SKM-1 treated with dmso at 0.1 percent for 144 hours (cell line): ENCODE results near the gene SMPX.

Experiments used
- DNase-seq: peaks from one replicate; lab custom pipeline; 2025; ENCODE audit not compliant: unreplicated experiment; lab: John Stamatoyannopoulos, UW

Gene SMPX

DNA sequence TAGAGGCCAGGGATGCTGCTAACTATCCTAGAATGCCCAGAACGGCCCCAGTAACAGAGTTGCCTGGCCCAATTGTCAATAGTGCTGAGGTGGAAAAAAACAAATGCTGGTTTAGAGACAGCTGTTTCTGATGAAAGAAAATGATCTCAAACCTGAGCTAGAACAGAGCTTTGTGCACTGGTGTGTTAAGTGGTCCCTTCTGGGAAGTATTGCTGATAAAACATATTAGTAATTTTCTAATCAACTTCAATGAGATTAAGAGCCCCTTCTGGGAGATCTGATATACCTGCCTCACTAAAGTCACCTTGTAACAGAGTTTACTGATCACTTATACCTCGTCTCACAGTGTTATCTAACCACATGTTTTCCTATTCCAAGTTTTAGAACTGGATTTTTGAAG, 42.1 kb downstream of the SMPX start:
- no peak for DNase-seq

DNA sequence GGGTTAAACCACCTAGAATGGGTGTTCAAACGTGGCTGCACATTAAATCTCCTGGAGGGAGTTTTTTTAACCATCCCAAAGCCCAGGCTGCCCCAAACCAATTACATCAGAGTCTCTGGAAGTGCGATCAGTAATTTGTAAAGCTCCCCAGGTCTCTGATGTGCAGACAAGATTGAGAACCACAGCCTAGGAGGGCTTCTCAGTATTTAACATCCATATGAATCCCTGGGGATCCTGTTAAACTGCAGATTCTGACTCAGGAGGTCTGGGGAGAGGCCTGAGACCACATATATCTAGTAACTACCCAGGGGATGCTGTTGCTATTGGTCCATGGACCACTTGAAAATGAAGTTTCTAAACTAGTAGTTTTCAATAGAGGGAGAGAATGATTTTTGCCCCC, 42.6 kb downstream of the SMPX start:
- no peak for DNase-seq

DNA sequence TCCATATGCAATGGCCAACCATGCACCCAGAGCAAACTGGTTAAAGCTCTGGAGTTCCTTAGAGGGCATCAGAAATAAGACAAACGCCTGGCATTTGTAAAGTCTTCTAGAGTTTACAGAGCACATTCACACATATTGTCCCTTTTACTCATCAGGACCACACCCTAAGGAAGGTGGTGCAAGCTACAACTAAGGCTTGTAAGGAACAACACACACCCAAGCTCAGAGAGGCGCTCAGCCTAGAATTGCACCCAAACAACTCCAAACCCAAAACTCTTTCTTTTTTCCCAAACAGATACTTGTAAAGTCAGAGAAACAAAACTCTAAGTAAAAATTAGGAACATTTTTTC, 46.1 kb downstream of the SMPX start:
- no peak for DNase-seq

DNA sequence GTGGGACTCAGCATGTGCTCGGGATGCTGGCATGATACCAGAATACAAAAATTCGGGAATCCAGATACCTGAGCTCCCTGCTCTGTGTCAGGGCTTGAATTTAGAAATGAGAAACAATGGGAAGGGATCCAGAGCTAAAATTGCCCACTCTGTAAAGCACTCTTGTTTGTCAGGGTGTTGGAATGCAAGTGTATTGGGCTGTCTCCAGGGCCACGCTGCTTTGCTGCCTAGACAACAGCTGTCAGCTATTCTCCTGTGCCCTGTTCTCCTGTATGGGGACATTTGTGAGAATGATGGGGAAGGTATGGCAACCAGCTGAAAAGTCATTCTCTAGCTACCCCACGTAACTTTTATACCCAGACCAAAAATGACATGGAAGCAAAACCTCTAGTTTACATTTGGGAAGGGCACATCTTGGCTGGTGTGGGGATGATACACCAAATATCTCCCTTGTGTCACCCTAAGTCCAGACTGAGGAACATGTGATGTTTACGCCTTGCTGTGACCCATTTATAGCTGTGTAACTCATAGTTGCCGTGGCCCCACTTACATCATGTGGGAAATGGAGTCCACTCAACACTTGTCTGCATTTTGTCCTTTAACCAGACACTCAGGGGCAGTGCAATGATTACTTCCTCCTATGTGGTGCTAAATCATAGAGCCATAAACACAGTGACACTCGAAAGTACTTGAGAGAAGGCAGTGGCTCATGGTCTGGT, 46.6 kb downstream of the SMPX start:
- DNase-seq, result no peak

DNA sequence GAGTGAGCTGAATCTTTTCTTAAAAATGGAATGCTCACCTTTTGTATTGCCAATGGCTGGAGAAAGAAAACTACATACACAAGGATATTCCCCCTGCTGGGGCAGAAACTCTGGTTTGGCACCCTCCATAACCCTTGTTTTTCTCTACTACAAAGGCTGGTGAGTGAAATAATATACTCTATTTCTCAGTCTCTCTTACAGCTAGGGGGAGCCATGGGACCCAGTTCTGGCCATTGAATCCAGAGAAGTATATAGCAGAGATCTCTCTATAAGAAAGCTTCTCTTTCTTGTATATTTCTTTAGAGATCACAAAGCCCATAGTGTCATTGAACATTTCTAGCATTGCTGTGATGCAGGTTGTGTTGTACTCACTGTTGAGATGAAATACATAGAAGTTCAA, 49.8 kb downstream of the SMPX start:
- DNase-seq, result no peak

DNA sequence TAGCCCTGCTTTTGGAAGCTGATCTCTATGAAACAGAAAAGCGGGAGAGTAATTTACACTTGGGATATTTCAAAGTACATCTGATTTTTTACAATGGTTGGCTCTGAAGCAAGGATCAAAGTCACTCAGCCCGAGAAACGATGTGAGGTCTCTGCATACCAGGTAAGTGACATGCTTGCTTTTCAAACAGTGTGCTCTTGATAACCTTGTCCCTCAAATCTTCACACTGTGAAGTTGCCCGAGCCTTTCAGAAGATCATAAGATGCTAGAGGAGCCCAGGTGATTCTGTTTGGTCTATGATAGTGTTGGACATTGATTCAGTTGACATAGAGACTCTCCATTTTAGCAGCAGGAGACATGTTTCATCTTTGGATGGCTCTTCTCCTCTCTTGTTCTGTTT, 52.7 kb downstream of the SMPX start:
- no peak for DNase-seq

DNA sequence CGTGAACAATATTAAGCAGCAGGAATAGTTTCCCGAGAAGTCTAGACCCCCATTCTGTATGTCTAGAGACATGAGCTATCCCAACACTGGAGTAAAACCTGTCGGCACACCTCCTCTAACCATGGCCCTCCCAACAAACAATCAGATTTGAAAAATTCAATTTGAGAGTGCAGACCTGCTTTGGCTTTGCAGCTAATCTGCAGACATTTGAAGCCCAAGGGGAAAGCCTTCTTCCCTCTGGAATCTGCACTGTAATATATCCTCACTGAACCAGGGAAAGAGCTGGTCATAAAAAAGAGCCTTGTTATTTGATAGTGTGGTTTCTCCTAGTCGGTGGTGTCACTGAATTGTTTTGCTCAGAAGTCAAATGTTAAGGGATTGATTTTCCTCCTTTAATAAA, 55.2 kb downstream of the SMPX start:
- no peak for DNase-seq

DNA sequence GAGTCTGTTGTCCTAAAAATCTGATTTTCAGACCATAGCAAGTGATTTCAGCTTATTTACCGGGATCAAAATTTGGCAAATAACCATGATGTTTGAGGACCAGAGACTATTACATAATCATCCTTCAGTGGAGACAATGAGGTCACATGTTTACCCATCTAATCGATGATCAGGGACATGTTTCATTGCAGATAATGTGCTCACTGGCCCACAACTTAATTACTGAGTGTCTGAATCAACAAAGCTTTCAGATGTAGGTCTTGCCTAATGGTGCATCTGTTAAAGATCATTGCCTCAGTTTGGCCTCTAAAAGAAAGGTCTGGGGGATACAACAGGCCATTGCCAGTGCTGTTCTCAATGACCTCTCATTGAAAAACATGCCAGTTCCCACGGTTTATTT, 56.9 kb downstream of the SMPX start:
- DNase-seq, result no peak

DNA sequence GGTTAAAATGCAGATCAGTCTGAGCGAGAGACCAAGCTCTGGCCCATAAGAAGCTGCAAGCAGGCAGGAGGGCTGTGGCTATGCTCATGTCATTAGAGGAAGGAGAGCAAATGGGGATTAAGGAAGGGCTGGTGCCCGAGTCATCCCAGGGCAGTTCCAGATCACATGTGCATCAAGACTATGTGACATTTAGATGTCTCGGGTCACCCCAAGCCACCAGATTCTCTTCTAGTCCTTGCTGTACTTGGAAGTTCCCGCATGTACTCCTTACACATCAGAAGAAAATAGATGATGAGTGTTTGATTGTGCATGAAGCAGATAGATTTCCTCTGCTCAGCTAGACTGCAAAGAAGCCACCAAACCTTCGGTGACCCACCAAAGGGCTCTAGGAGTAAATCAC, 57.6 kb downstream of the SMPX start:
- no peak for DNase-seq

DNA sequence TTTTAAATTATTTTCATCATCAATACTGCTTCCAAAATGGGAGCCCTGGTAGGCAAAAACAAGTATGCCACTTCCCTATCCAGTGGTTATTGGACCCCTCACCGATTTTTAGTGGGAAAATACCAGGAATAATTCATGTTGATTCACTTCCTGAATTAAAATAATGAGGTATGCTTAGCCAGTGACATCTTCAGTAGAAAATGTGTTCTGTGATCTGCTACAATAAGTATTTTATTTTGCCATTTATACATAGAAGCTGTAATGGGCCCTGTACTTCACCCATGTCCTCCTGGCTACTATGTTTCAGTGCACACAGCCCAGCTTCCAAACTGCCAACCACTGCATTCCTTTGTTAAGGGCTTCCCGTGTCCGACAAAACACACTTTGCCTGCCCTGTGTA, 58.8 kb downstream of the SMPX start:
- no peak for DNase-seq

DNA sequence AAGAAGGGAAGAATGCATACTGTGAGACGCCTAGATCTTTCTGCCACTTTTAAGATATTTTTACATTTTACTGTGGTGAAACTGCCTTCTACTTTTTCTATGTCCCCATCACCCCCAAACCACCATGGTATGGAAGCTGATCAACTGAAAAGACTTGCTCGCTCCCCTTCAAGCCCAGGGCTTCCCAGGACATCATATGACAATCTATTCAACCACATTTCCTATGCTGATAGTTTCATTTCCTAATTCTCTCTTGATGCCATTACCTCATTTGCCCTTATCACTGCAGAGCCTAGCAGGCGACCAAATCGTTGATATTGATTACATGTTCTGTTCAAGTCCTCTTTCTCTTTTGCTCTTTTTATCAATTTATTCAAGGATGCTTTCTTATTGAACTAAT, 59.6 kb downstream of the SMPX start:
- DNase-seq, result no peak

DNA sequence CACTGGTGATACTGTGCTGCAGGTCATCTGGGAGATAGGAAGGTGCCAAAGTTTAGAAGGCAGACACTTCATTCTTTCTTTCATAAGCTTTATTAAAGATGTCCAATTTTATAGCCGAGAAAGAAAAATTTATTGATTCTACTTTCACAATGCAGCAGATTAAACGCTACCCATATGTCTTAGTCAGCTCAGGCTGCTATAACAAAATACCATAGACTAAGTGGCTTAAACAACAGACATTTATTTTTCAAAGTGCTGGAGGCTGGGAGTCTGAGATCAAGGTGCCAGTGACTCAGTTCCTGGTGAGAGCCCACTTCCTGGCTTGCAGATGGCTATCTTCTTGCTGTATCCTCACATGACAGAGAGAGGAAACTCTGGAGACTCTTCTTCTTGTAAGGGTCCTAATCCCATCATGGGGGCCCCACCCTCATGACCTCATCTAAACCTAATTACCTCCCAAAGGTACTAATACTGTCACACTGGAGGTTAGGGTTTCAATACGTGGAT, 66.4 kb downstream of the SMPX start:
- no peak for DNase-seq

DNA sequence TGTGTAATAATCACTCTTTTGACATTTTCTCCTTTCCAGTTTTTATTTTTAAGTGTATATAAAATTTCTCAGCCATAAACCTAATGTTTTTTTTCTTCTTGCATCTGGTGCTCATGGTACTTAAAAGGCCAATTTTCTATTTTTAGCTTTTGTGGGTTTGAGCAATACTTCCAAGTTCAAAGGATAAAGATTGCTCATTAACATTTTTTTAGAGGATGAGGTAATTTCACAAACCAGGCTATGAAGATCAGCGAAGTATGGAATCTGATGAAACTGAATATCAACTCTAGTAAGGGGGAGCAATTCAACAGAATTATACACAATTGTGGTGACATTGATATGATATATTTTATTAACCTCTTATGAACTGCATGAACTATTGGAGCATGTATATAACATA, 74.0 kb downstream of the SMPX start:
- no peak for DNase-seq

DNA sequence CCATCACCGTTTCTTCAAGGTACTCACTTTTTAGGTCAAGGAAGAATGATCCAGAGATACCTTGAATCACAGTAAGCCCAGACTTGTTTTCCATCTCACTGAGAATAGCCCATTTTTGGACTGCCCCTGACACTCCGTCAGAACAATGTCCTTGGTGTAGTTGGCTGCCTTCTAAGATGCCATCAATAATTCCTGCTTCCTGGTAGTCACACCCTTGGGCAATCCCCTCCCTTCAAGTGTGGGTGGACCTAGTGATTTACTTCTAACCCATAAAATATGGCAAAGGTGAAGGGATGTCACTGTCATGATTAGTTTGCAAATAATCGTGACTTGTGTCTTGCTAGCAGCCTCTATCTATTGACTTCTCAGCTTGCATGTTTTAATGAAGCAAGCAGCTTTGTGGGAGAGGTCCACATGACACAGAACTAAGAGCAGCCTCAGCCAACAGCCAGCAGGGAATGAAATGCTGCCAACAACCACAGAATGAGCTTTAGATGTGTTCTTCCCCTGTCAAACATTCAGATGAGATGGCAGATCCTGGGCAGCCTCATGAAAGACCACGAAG, 79.8 kb downstream of the SMPX start:
- DNase-seq, result no peak

DNA sequence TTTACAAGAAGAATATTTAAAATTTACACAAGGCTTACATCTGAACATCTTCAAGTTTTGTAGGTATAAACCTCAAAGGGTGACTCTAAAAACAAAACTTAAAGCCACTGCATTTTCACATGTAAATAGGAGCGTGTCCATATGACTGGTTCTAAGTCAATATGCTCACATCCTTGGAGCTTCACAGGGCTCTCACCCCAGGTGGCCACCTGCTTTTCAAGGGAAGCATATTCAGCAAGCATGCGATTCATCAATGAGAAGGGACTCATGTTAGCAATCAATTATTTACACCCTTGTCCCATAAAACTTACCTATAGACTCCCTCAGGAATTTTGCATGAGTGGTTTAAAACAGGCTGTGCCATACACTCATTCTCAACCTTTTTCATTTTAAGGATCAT, 82.0 kb downstream of the SMPX start:
- DNase-seq, result no peak

DNA sequence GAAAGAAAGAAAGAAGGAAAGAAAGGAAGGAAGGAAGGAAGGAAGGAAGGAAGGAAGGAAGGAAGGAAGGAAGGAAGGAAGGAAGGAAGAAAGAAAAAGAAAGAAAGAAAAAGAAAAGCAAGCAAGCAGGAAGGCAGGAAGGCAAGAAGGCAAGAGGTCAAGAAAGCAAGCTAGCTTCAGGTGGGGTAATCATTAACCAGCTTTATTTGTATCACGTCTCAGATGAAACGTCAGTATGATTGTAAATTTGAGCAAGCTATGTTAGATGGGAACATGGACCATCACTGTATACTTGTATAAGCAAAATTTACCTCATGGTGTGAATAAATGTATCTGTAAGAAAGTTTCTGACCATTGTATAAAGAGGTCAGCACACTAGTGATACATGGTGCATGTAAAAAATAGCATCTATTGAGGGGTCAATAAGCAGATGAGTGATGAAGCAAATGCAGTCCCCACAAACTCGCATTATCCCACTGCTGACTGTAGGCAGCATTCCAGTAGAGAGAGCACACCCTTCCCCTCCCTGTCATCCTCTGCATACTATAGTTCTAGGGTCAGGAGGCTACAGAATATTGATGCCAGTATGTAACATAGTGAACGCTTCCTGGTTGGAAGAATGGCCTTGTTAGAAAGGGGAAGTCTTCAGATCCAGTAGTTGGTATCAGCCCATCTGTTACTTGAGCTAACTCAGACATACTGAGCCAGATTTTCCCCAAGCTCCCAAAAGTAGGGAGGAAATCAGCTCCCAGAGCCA, 83.3 kb downstream of the SMPX start:
- DNase-seq, result no peak

DNA sequence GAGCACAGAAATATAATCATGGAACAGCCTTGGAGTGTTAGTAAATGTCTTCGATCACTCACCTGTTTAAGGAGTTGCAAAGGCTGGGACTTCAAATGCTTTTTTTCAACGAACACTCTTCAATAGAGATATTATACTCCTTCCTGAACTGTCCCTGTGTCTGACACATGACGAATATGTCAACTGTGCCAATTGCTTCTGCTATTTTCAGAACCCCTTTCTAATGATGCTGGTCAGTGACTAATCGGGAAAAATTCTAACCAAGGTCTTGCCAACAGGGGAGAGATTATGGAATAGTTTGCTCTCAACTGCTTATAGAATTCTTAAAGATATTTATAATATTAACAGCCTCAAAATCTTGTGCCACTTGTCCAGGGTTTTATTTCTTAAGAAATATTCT, 91.2 kb downstream of the SMPX start:
- no peak for DNase-seq

DNA sequence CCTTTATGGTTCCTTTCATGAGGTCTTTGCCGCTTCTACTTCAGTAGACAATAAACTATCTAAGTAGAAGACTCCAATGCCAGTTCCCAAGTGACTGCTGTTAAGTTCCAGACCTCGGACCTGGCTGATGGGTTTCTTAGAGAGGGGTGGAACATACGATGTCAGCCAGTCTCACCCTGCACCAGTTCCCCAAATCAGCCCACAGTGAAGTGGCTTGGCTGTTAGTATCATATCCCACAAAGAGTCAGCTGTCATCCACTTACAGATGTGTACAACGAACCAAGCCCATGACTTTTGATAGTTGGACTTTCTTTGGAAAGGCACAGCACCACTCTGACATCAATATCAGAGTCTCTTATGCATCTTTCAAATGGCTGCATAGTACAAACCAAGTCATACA, 91.7 kb downstream of the SMPX start:
- no peak for DNase-seq

DNA sequence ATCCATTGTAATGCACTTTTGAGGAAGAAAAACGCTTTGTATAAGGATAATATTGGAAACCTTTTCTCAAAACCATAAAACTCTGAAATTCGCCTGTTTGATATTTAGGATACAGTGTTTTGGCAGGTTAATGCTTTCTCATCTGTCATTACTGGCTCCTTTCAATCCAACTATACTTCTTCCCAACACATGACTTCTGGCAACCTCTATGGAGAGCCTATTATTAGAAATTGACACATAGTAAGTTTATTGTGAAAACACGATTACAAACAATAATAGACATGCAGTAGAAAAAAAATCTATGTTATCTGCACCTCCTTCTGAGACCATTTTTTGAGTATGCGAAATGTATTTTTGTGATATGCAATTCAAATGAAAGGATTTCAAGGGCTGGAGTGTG, 95.2 kb downstream of the SMPX start:
- DNase-seq, result no peak

DNA sequence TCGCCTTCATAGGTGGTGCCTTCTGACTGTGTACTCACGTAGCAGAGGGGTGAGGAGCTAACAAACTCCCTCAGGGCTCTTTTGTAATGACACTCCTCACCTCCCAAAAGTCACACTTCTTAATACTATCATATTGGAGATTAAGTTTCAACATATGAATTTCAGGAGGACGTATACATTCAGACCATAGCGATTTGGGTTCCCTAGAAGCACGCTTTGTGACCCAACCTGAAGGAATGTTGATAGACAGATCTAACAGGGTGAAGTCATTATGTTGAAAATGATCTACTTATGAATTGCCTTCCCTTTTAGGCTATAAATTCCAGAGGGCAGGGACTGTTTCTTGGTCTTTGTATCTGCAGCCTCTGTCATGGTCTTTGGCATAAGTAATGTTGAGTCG, 96.6 kb downstream of the SMPX start:
- DNase-seq, result no peak

DNA sequence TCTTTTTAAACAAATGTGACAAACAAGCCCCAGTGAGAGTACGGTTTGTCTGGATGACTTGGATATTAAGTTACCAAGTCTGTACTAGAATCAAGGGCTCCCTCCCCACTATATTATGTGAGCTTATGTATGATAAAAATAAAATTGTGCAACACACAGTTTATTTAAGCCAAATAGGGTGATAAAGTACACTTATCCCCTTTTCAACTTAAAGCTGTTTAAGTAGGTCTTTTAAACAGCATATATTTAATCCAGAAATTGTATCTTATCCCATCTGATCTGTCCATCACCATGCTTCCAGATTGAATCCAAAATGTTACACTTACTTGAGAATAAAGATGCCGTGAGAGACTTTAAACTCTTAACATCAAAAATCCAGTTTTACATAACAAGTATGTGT, 97.8 kb downstream of the SMPX start:
- DNase-seq, result no peak

DNA sequence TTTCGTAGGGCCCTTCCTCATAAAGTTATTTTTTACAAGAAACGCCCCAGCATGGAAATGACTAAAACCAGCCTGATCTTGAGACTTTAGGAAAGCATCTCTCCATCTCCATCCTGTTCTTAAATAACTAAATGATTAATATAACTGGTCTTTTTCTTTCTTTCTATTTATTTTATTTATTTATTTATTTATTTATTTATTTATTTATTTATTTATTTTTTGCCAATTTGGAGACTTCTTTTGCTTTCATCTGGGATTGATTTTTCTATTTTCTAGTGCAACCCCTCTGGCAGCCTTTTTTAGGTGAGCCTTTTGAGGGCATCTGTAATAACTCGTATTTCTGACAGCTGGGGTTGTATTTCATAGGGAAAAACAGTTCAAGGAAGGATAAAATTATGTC, 98.6 kb downstream of the SMPX start:
- no peak for DNase-seq

DNA sequence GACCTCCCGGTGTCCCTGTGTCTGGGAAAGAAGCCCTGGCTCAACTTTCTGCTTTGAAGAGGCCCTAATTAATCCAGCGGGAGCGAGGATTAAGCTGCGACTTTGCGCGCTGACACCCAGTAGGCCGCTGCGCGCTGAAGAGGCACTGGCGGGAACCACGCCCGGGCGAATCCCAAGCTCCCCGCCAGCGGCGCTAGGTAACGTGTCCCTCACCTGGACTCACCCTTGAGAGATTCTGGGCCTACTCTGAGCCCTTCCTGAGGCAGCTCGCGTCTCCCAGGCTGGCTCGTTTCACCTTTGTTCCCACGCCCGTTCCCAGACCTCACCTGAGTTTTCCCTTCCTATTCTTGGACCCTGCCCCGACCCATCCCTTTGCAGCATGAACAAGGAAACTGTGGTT, 99.2 kb downstream of the SMPX start:
- DNase-seq, result no peak
